ENCODE results near the gene RBMS2.
"Not testable (repeated sequence)": the region's sequence is repeated elsewhere in the genome, so short reads cannot be mapped to it uniquely, and the experiment has no call there.

- not testable (repeated sequence) for TF ChIP-seq ESRRA (IDR thresholded peaks at IDR 0.05; ENCODE audit: borderline replicate concordance, low read length); CEBPB (IDR thresholded peaks at IDR 0.05); BHLHE40 (IDR thresholded peaks at IDR 0.05; ENCODE audit: low read depth, low read length); REST (IDR thresholded peaks at IDR 0.05); USF2 (IDR thresholded peaks at IDR 0.05); CTCF (IDR thresholded peaks at IDR 0.05); POLR2A (IDR thresholded peaks at IDR 0.05; ENCODE audit: low read length); RAD21 (conservative IDR thresholded peaks at IDR 0.05 in 1 of 2, IDR thresholded peaks at IDR 0.05 in 1 of 2)
Measured at GRCh38 chr12:56577248-56577647, 55.6 kb downstream of the RBMS2 start.

All from A549 (cell line).